Effector memory CD8-positive, alpha-beta T cell (primary cell): ENCODE data around the gene MEGF6.

Source experiments
- ATAC-seq: fragments of 150-1000 bp; cut with Tn5 transposase; replicated peaks from 2 replicates; pipeline ENCODE4 v1.10.0; 2021; ENCODE audit warnings: mild to moderate bottlenecking, moderate library complexity
- DNase-seq, 3 experiments: peaks; one replicate each; pipeline ENCODE4 v3.0.0; 2021
- H3K27ac Mint-ChIP-seq, 2 donors: one replicate each; pipeline ENCODE4 v1.8.0; 2022; ENCODE audit warnings: mild to moderate bottlenecking in 2 of 2, mixed read lengths in 2 of 2, moderate library complexity in 2 of 2
- H3K27me3 Mint-ChIP-seq, 2 donors: one replicate each; pipeline ENCODE4 v1.8.0; 2022; ENCODE audit warnings: mixed read lengths in 2 of 2
- H3K36me3 Mint-ChIP-seq: one replicate; pipeline ENCODE4 v1.8.0; 2022; ENCODE audit warnings: mild to moderate bottlenecking, moderate library complexity, mixed read lengths; ENCODE audit not compliant: insufficient read depth
- H3K4me1 Mint-ChIP-seq, 2 donors: one replicate each; pipeline ENCODE4 v1.8.0; 2022; ENCODE audit warnings: low read depth in 2 of 2, mixed read lengths in 2 of 2
- H3K4me3 Mint-ChIP-seq, 2 donors: one replicate each; pipeline ENCODE4 v1.8.0; 2022; ENCODE audit warnings: mild to moderate bottlenecking in 2 of 2, mixed read lengths in 2 of 2, moderate library complexity in 2 of 2
- H3K9me3 Mint-ChIP-seq, 2 donors: one replicate each; pipeline ENCODE4 v1.8.0; 2022; ENCODE audit warnings: mixed read lengths in 2 of 2

Gene MEGF6

DNA sequence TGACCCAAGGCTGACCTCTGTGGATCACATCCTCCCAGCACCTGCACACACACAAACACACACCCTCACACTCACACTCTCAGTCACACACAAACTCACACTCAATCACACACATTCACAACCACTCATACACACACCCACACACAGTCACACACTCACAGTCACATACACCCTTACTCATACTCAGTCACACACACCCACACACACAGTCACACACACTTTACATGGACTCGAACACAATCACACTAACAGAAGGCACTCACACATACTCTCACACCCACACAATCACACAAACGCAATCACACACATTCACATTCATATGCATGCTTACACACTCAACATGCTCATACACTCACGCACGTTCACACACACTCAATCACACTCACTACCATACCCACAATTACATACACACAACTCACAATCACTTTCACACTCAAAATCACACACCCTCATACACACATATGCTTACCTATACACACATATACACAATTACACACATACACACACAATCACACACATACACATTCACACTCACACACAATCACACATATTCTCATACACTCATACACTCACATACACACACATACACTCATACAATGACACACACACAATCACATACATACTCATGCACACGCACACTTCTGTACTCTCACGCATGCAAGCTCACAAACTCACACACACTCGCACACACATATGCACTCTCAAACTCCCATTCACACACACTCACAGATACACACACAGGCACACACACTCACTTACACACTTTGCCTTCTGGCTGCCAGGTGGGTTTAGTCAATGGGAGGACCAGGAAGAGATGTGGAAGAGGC, 6.1 kb downstream of the MEGF6 start:
- Mint-ChIP-seq H3K27ac (no peak overlapping the region), H3K4me1 (no peaks in the 10 kb centered on the region), H3K36me3 (no peaks in the 10 kb centered on the region)

DNA sequence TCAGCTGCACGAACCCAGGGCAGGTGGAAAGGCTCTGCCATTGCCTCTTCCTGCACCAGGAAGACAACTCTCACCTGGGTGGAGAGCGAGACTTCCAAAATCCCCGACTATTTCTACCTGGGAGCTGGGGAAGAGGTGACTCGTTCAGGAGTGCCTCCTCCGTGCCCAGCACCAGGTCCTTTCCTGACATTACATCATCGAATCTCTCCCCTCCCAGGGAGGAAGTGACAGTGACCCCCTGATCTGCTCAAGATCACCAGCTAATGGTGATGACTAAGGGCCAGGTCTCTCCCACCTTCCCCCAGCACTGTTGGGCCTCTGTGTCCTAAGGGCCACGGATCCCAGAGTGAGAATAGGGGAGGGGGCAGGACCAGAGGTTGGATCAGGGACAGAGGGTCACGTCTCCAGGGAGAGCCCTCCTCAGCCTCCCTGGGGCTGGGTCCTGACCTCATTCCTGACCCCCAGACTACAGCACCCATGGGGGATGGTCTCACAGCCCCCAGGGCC, 6.8 kb downstream of the MEGF6 start:
- Mint-ChIP-seq H3K4me3 (no peak overlapping the region), H3K27ac (no peak overlapping the region), H3K27me3 (no peaks in the 10 kb centered on the region), H3K36me3 (no peaks in the 10 kb centered on the region), H3K4me1 (no peaks in the 10 kb centered on the region), H3K9me3 (no peaks in the 10 kb centered on the region)
- ATAC-seq, result no peak
- no peak for DNase-seq

More for the DNA sequence above, 6.1 kb downstream of the MEGF6 start:
- Mint-ChIP-seq H3K27me3 (no peaks in the 10 kb centered on the region), H3K9me3 (no peaks in the 10 kb centered on the region), H3K4me3 (no peak overlapping the region)
- DNase-seq (no peak), ATAC-seq (no peak)

DNA sequence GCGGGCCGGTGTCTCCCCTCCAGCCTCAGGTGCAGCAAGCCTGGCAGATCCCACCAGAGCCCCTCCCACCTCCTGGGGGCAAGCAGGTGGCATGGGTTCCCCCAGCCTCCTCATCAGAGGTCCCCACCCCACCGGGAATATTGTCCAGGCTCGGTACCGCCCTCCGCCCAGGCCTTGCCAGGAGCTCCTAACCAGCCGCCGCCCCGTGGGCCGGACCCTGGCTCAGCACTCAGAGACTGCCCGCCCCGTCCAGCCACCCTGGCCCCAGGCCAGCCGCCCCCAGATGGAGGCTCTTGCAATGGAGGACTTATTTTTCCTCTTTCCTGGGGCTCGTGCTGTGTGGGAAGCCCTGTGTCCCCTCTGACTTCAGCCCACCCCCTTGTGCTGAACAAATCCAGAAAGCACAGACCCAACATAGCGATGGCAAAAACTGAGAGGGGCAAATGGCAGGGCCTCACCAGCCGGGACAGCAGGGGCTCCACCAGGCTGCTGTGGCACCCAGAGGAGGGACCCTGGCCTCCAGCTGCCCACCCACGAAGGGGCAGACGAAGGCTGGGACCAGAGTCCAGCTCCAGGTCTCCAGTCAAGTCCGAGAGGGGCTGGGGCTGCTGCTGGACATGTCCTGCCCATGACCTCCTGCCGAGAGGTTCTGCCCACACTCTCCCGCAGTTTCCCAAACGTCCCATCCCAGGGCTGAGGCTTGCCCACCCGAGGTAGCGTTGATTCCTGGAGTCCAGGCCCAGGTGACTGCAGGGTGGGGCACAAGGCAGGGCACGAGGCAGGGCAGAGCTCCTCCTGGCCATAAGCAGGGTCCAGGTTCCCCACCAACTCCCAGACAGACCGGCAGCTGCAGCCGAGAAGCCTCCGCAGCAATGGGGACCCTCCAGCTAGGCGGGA, 7.5 kb downstream of the MEGF6 start:
- Mint-ChIP-seq H3K27me3 (no peaks in the 10 kb centered on the region), H3K4me3 (no peak overlapping the region), H3K9me3 (no peaks in the 10 kb centered on the region), H3K36me3 (no peaks in the 10 kb centered on the region), H3K4me1 (peaks cover 3 to 4% of the 10 kb centered on the region in 2 donors), H3K27ac (no peak overlapping the region)
- ATAC-seq (no peak), DNase-seq (no peak)

DNA sequence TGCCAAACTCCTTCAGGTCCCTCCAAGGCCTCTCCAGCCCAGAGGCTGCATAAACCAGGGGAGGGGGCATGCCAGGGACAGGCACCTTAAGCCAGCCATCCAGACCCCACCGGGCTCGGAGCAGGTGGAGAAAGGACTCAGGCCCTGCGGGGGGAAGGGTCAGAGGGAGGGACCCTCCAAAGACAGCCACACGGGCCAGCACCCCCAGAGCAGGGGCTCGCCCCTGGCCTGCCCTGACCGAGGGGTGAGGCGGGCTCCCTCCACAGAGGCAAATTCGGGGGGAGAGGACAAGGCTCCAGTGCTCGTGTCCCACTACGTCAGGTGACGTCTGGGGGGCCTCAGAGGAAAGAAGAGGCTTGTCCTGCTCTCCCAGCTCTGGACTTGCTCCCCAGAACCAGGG, 8.2 kb downstream of the MEGF6 start:
- H3K27ac Mint-ChIP-seq, result no peak overlapping the region
- ATAC-seq, result no peak
- H3K27me3 Mint-ChIP-seq, result no peaks in the 10 kb centered on the region
- no peak overlapping the region for H3K4me3 Mint-ChIP-seq
- no peaks in the 10 kb centered on the region for H3K9me3 Mint-ChIP-seq
- H3K4me1 Mint-ChIP-seq, result peaks cover 6 to 8% of the 10 kb centered on the region in 2 donors
- no peaks in the 10 kb centered on the region for H3K36me3 Mint-ChIP-seq
- no peak for DNase-seq

DNA sequence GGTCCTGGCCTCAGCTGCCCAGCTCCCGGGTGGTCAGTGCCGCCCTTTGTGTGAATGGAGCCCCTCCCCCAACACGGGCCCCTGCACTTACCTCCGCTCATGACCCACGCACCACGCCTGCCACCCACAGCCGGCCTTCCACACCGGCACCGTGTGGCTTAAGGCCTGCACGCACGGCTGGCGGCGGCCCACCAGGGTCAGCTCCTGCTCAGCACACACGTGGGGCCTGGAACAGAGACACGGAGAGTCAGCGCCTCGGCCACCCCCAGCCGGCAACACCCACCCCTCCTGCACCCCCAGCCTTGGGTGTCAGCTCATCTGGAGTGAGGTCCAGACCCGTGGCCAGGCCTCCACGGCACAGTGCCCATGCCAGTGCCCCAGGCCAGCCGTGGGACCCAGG, 8.9 kb downstream of the MEGF6 start:
- DNase-seq, result no peak
- H3K27ac Mint-ChIP-seq, result no peak overlapping the region
- peaks cover 4% of the 10 kb centered on the region for H3K36me3 Mint-ChIP-seq
- peaks cover 14 to 16% of the 10 kb centered on the region in 2 donors for H3K4me1 Mint-ChIP-seq
- no peaks in the 10 kb centered on the region for H3K9me3 Mint-ChIP-seq
- H3K27me3 Mint-ChIP-seq, result no peaks in the 10 kb centered on the region
- no peak for ATAC-seq
- no peak overlapping the region for H3K4me3 Mint-ChIP-seq

DNA sequence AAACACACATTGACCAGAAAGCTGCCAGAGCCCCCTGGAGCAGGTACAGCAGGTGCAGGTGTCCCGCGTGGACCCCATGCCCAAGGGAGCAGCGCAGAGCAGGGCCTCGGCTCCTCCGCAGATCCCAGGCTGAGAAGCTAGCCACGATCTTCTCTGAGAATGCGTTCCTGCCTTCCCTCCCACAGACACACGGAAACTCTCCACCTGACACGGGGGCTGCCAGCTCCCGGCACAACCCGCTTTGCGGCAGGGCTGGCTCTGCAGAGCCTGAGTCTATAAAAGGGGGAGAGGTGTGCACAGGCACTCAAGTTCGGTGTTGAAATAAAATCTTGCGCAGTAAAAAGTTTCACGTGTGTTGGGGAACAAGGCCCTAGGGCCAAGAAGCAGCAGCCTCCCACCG, 9.6 kb downstream of the MEGF6 start:
- no peaks in the 10 kb centered on the region for H3K27me3 Mint-ChIP-seq
- H3K27ac Mint-ChIP-seq, result no peak overlapping the region
- H3K4me3 Mint-ChIP-seq, result no peak overlapping the region
- ATAC-seq (no peak), DNase-seq (no peak)
- no peaks in the 10 kb centered on the region for H3K9me3 Mint-ChIP-seq
- H3K4me1 Mint-ChIP-seq, result peaks cover 18 to 19% of the 10 kb centered on the region in 2 donors
- peaks cover 4% of the 10 kb centered on the region for H3K36me3 Mint-ChIP-seq

DNA sequence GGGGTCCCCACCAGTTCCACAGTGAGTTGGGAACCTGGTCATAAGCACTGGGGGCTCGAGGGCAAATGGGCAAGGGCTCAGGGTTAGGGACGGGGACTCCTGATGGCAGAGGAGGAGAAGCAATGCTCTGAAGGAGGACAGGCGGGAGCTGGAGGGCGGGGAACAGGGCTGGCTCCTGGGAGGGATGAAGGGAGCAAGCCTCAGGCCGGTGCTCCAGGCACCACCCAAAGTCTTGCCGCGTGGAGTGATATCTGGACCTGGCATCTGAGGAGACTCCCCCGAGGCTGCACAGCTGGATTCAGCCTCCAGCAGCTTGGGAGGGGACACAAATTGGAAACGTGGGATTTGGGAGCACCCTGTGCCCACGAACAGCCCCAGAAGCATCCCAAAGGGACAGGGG, 11.0 kb downstream of the MEGF6 start:
- H3K27ac Mint-ChIP-seq, result no peak overlapping the region
- no peak for ATAC-seq
- peaks cover 4% of the 10 kb centered on the region for H3K36me3 Mint-ChIP-seq

DNA sequence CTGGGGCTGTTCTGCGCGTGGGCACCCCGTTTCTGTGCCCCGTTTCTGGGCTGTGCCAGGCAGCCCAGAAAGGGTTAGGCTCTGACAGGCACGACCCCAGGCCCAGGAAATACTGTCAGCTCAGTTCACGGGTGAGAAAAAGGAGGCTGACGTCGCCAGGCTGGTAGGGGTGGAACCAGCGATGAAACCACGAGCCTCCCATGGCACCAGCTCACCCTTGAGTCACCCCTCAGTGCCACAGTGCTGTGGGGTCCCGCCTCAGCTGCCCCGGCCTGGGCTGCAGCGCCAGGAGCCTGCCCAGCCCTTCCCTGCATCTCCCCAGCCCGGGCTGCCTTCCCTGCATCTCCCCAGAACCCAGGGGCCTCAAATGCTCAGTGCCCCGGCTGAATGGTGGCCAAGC, 11.5 kb downstream of the MEGF6 start:
- DNase-seq, result no peak
- Mint-ChIP-seq H3K27ac (no peak overlapping the region), H3K27me3 (no peaks in the 10 kb centered on the region), H3K4me3 (peak overlapping the region in 1 of 2 donors; percentile 21), H3K4me1 (peaks cover 18 to 19% of the 10 kb centered on the region in 2 donors), H3K9me3 (no peaks in the 10 kb centered on the region), H3K36me3 (peaks cover 4% of the 10 kb centered on the region)
- ATAC-seq, result peak; percentile 39

More for the DNA sequence above, 11.0 kb downstream of the MEGF6 start:
- Mint-ChIP-seq H3K9me3 (no peaks in the 10 kb centered on the region), H3K4me3 (no peak overlapping the region), H3K27me3 (no peaks in the 10 kb centered on the region), H3K4me1 (peaks cover 18 to 19% of the 10 kb centered on the region in 2 donors)
- DNase-seq, result no peak

DNA sequence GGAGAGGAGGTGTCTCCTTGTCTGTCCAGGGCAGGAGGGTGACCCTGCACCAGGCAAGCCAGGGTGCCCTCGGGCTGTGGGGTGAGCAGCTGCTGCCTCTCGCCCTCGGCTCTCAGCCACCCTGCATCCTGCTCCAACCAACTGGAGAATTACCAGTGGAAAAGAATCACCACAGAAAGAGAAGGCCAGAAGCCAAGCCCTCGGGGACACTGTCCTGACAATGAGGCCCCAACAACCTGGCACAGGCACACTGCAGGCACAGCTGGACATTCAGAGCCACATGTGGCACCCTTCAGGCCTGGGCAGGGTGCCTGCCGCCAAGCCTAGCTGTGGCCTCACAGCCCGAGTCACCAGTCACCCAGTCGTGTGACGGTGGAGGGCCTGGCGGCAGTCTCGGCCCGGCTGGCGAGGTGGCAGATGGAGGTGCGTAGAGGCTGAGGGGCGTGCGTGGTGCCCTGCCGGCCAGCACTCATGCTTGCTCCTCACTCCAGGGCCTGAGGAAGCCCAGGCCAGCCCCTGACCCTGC, 12.0 kb downstream of the MEGF6 start:
- peak overlapping the region in 1 of 2 donors; percentile 81 for H3K4me3 Mint-ChIP-seq
- H3K27ac Mint-ChIP-seq, result peak overlapping the region in 1 of 2 donors; percentile 82
- DNase-seq (no peak), ATAC-seq (no peak)
- peaks cover 18 to 19% of the 10 kb centered on the region in 2 donors for H3K4me1 Mint-ChIP-seq
- H3K27me3 Mint-ChIP-seq, result no peaks in the 10 kb centered on the region
- H3K9me3 Mint-ChIP-seq, result no peaks in the 10 kb centered on the region
- peaks cover 4% of the 10 kb centered on the region for H3K36me3 Mint-ChIP-seq

DNA sequence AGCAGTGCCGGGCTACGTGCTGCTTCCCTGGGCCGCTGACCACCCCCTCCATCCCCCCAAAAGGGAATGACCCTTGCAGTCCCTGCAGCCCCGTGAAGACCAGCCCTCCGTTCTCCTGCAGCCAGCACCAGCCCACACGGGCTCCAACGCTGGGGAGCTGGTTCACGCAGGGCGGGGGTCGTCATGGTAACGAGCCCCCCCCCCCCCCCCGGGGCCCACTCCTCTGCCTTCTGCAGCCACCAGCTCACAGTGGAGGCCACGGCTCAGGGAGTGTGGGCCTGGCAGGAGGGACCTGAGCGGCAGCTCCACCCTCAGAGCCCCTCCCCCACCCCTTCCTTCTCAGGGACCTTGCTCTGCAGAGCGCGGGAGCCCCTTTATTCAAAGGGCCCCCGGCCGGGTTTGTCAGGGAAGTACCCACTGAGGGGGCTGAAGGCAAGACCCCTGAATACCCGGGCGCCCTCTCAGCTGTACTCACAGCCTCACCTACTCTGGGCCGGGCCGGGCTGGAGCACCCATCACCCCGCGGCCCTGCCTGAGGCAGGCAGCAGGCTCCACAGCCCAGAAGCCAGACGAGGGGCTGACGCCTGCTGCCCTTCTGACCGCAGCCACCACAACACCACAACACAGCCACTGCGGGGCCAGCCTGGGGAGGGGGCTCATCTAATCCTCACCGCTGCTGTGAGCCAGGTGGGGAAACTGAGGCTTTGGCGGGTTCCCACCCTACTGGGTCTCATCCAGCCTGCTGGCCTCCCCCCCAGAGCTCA, 12.6 kb downstream of the MEGF6 start:
- ATAC-seq (no peak), DNase-seq (no peak)
- H3K9me3 Mint-ChIP-seq, result no peaks in the 10 kb centered on the region
- peak overlapping the region; percentile 81 to 82 for H3K4me3 Mint-ChIP-seq
- H3K27me3 Mint-ChIP-seq, result no peaks in the 10 kb centered on the region
- H3K4me1 Mint-ChIP-seq, result peaks cover 18 to 19% of the 10 kb centered on the region in 2 donors
- peak overlapping the region in 1 of 2 donors; percentile 91 for H3K27ac Mint-ChIP-seq
- H3K36me3 Mint-ChIP-seq, result peaks cover 4% of the 10 kb centered on the region

DNA sequence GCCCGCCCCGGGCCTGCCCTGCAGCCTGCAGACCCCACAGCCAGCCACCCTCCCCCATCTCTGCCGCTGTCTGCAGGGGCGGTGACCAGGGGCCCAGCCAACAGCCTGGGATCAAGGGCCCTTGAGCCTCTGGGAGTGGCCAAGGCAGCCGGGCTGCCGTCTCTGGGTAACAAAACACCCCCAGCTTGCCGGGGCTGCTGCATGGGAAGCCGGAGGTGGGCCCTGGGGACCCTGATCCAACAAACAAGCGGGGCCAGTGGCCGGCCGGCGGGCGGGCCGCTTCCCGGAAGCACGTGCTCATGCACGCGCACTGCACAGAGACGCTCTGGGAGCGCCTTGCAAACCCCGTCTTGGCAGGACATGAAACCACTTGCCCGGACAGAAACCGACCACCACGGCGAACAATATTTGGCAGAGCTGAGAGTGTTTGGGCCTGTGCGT, 13.2 kb downstream of the MEGF6 start:
- peaks cover 18 to 19% of the 10 kb centered on the region in 2 donors for H3K4me1 Mint-ChIP-seq
- H3K36me3 Mint-ChIP-seq, result peaks cover 4% of the 10 kb centered on the region
- H3K27ac Mint-ChIP-seq, result peak overlapping the region; percentile 91 to 93
- H3K9me3 Mint-ChIP-seq, result no peaks in the 10 kb centered on the region
- no peaks in the 10 kb centered on the region for H3K27me3 Mint-ChIP-seq
- DNase-seq, result no peak
- ATAC-seq, result no peak
- H3K4me3 Mint-ChIP-seq, result peak overlapping the region; percentile 81 to 82

DNA sequence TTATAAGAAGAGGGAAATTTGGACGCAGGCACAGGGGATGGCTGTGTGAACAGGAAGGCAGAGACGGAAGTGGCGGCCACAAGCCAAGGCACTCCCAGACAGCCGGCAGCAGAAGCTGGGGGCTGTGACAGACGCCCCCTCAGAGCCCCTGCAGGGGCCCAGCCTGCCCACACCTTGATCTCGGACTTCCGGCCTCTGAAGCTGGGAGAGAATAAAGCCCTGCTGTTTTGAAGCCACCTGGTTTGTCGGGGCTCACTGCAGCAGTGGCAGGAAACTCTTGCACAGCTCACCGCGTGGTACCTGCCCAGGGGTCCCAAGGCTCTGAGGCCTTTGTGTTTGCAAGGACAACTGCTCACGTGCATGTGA, 13.7 kb downstream of the MEGF6 start:
- H3K9me3 Mint-ChIP-seq, result no peaks in the 10 kb centered on the region
- peak overlapping the region; percentile 91 to 93 for H3K27ac Mint-ChIP-seq
- H3K4me1 Mint-ChIP-seq, result peaks cover 18 to 19% of the 10 kb centered on the region in 2 donors
- ATAC-seq, result peak; percentile 75
- peak in 2 of 3 experiments; percentile 9 to 19 for DNase-seq
- H3K36me3 Mint-ChIP-seq, result peaks cover 4% of the 10 kb centered on the region
- H3K4me3 Mint-ChIP-seq, result peak overlapping the region; percentile 81 to 82
- H3K27me3 Mint-ChIP-seq, result no peaks in the 10 kb centered on the region
